Kidney (tissue), 14 donors: ENCODE results near the gene TNFRSF14. TPM values are rescaled to one million over a fixed set of nuclear protein-coding genes. Genes with fewer than 3 reads are reported as not detected.
A peak's percentile ranks its signal among the peaks of the same experiment; 100 is the strongest.

ENCODE experiments used
- DNase-seq, 5 donors: peaks; one replicate each; pipeline ENCODE4 v3.0.0-alpha.2; 2013 to 2020
- FAIRE-seq: peaks from 2 replicates; lab custom pipeline; 2012; peaks lifted over from hg19 to GRCh38; lab: Jason Lieb, UNC
- H3K27ac ChIP-seq, 2 donors: one replicate each; pipeline ENCODE4 v1.7.0; 2013; ENCODE audit warnings: low read depth in 2 of 2, low read length in 2 of 2, inconsistent platforms in 1 of 2
- H3K27me3 ChIP-seq: one replicate; pipeline ENCODE4 v1.7.1; 2013; ENCODE audit warnings: low read length, inconsistent platforms; ENCODE audit not compliant: control insufficient read depth, insufficient read depth
- H3K36me3 ChIP-seq, 3 donors: one replicate each; pipeline versions ENCODE4 v1.7.0 to v1.7.1; 2013; ENCODE audit warnings: low read length in 3 of 3, control low read depth in 1 of 3, inconsistent platforms in 1 of 3; ENCODE audit not compliant: insufficient read depth in 3 of 3, control insufficient read depth in 2 of 3
- H3K4me1 ChIP-seq, 3 donors: one replicate each; pipeline versions ENCODE4 v1.7.0 to v1.7.1; 2013; ENCODE audit warnings: low read length in 3 of 3, inconsistent platforms in 1 of 3, low read depth in 1 of 3; ENCODE audit not compliant: control insufficient read depth in 2 of 3, insufficient read depth in 2 of 3
- H3K4me3 ChIP-seq, 3 donors: one replicate each; pipeline versions ENCODE4 v1.7.0 to v1.8.1; 2013; ENCODE audit warnings: low read length in 3 of 3, control low read depth in 1 of 3, inconsistent platforms in 1 of 3
- H3K9ac ChIP-seq, 3 donors: one replicate each; pipeline versions ENCODE4 v1.7.0 to v1.7.1; 2013; ENCODE audit warnings: low read length in 3 of 3, control low read depth in 1 of 3, inconsistent platforms in 1 of 3
- H3K9me3 ChIP-seq, 3 donors: one replicate each; pipeline versions ENCODE4 v1.7.0 to v1.7.1; 2013; ENCODE audit warnings: low read length in 3 of 3, control low read depth in 1 of 3, inconsistent platforms in 1 of 3; ENCODE audit not compliant: control insufficient read depth in 2 of 3, insufficient read depth in 1 of 3
- CTCF ChIP-seq: IDR thresholded peaks from 3 replicates; pipeline ENCODE4 v1.5.1; 2012; ENCODE audit warnings: mild to moderate bottlenecking, moderate library complexity, borderline replicate concordance; ENCODE audit not compliant: insufficient read depth; ENCODE audit errors: extremely low read depth
- intact Hi-C: fragments of 100-400 bp; cut with DNase I; formaldehyde crosslinking; loops from one replicate; pipeline ENCODE4 v1.11.1; 2022
- polyA plus RNA-seq: library from polyadenylated mRNA; stranded (reverse); fragments of 350-450 nt; fragmentation: Illumina TruSeq; extraction: RNeasy Lipid Tissue Mini Kit (QIAGEN cat#74804); gene quantifications from one replicate; pipeline ENCODE4 v1.2.3, GENCODE V29; 2014; ENCODE audit warnings: low read depth, low replicate concordance; ENCODE audit not compliant: insufficient read depth
- total RNA-seq: library from RNA; stranded (reverse); fragmentation: NEBNext Ultra II Directional; extraction: Animal tissue kit (Norgen Biotek cat#: 25700); gene quantifications from one replicate; pipeline ENCODE4 v1.2.1, GENCODE V29; 2021
- donor health status: control.
- donor health status: control.
- donor health status: control.
- donor health status: control.
- donor health status: control.
- donor health status: DM: yes; HTN: yes; CAD: no.
- donor health status: Normal renal cell carcinoma (clear cell type).

Gene TNFRSF14
- total and polyA plus RNA-seq, 2 donors from 2014 or later, result 95.0 to 99.1 TPM

DNA sequence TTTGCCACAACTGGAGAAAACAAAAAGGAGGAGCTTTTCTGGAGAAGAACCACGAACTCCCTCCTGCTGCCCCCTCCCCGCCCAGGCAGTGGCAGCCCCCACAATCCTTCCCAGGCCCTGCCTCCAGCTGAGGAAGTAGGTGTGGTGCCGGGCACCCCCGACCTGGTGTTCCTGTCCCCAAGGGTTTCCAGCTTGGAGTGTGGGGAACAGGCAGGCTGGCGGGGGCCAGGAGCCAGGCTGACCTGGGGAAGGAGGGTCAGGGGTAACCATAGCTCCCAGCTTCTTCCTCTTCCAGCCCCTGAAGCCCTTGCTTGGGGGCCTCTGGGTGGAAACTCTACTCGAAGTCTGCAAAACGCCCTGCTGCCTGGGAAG lies 21.9 kb upstream of the TNFRSF14 start:
- H3K36me3 ChIP-seq, result no peaks in the 10 kb centered on the region
- FAIRE-seq (no peak), DNase-seq (no peak)
- H3K9me3 ChIP-seq, result no peaks in the 10 kb centered on the region
- no peak overlapping the region for H3K9ac ChIP-seq
- H3K4me1 ChIP-seq, result peaks cover 0 to 4% (median 3%) of the 10 kb centered on the region in 3 donors
- intact Hi-C loops, result no loop called here
- no peak overlapping the region for H3K27ac ChIP-seq
- no peak overlapping the region for H3K4me3 ChIP-seq
- no peak for TF ChIP-seq CTCF
- H3K27me3 ChIP-seq, result peaks cover 10% of the 10 kb centered on the region

DNA sequence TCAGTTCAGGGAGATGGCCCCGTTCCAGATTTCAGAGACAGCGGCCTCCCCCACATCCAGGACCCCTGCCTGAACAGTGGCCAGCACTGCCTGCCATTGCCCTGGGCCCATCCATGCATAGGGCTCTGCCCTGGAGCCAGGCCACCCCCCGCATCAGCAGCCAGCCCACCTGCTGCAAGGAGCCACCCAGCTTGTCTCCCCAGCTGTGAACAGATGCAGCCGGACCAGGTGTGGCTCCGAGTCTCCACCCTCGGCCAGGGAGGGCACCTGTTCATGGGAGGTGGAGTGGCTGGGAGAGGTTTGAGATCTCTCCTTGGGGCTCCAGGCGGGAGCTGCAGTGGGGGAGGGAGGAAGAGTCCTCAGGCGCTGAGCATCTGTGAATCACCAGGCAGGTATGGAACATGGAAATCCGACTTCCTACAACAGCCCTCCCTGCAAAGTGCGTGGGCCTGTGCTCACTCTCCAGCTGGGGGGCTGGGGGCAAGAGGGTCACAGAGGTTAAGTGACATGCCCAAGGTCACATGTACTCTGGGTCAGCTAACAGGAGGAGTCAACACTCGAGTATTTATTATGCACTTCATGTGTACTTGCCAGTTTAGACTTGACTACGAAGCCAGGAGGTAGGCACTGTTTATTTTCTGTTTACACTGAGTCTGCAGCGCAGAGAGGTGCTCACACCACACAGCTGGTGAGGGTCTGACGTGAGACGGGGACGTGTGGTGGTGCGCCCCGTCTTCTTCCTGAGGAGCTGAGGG lies 21.3 kb upstream of the TNFRSF14 start:
- Histone ChIP-seq H3K36me3 (no peaks in the 10 kb centered on the region), H3K4me3 (no peak overlapping the region), H3K9me3 (no peaks in the 10 kb centered on the region), H3K9ac (no peak overlapping the region), H3K27ac (no peak overlapping the region), H3K27me3 (peaks cover 10% of the 10 kb centered on the region), H3K4me1 (peaks cover 0 to 4% (median 3%) of the 10 kb centered on the region in 3 donors)
- FAIRE-seq (no peak), DNase-seq (peak in 4 of 5 donors; percentile 63 to 83 (median 72))
- intact Hi-C loops, result no loop called here
- TF ChIP-seq CTCF, result no peak

DNA sequence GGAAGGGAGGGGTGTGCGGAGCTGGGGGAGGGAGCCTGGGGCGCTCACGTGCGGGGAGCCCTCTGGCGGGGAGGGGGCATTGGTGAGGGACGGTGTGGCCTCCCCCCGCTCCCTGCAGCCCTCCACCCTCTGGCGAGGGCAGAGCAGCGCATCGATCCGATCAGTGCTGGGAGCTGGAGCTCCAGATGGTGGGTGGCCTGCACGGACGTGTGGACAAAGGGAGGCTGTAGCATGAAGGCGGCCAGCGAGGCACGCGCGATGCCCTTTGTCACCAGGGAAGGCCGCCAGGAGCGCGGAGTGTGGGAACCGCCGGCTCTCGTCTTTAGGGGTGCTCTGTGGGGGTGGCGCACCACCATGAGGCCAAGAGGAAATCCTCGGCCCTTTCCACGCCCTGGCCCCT lies 20.7 kb upstream of the TNFRSF14 start:
- TF ChIP-seq CTCF, result no peak
- H3K4me1 ChIP-seq, result peaks cover 0 to 4% (median 3%) of the 10 kb centered on the region in 3 donors
- FAIRE-seq (no peak), DNase-seq (no peak)
- no peaks in the 10 kb centered on the region for H3K36me3 ChIP-seq
- H3K4me3 ChIP-seq, result no peak overlapping the region
- peaks cover 10% of the 10 kb centered on the region for H3K27me3 ChIP-seq
- intact Hi-C loops, result no loop called here
- H3K27ac ChIP-seq, result no peak overlapping the region
- no peaks in the 10 kb centered on the region for H3K9me3 ChIP-seq
- H3K9ac ChIP-seq, result no peak overlapping the region
